H1 (cell line): ENCODE results near the gene MDC1. TPM values are rescaled to one million over a fixed set of nuclear protein-coding genes. Genes with fewer than 3 reads are reported as not detected.

Experiments used
- CTCF ChIA-PET: fragments of 300-600 bp; sonication (Branson Sonifier 250); formaldehyde crosslinking; loops from one replicate; lab custom pipeline; 2021; ENCODE audit not compliant: partially characterized antibody; lab: Charles Lee
- POLR2A ChIA-PET: fragments of 300-600 bp; sonication (Branson Sonifier 250); formaldehyde crosslinking; loops from one replicate; lab custom pipeline; 2021; ENCODE audit warnings: inconsistent platforms; ENCODE audit not compliant: partially characterized antibody; lab: Charles Lee
- DNase-seq, 2 experiments: peaks; one replicate each; pipeline versions ENCODE4 v3.0.0 to v3.0.0-alpha.2; 2010 to 2022; ENCODE audit warnings: low spot score in 2 of 2, low read depth in 1 of 2, mixed read lengths in 1 of 2
- FAIRE-seq: peaks from 2 replicates; lab custom pipeline; 2011; peaks lifted over from hg19 to GRCh38; lab: Jason Lieb, UNC
- H2AFZ ChIP-seq: 2 replicates; pipeline ENCODE4 v1.8.1; 2012; ENCODE audit warnings: low read length, inconsistent platforms
- H2AK5ac ChIP-seq: 2 replicates; pipeline ENCODE4 v1.6.1; 2013; ENCODE audit warnings: low read depth, low read length
- H2BK120ac ChIP-seq: replicated peaks from 2 replicates; pipeline ENCODE3; 2013; ENCODE audit warnings: low read depth, low read length, inconsistent platforms
- H2BK12ac ChIP-seq: 2 replicates; pipeline ENCODE4 v1.6.1; 2013; ENCODE audit warnings: low read depth, low read length
- H2BK15ac ChIP-seq: 2 replicates; pipeline ENCODE4 v1.6.1; 2013; ENCODE audit warnings: low read length
- H2BK20ac ChIP-seq: 2 replicates; pipeline ENCODE4 v1.6.1; 2013; ENCODE audit warnings: low read length
- H2BK5ac ChIP-seq: 2 replicates; pipeline ENCODE4 v1.6.1; 2013; ENCODE audit warnings: low read depth, low read length
- H3K14ac ChIP-seq: 2 replicates; pipeline ENCODE4 v1.6.1; 2013; ENCODE audit warnings: inconsistent platforms; ENCODE audit not compliant: insufficient read length
- H3K18ac ChIP-seq: 2 replicates; pipeline ENCODE4 v1.6.1; 2013; ENCODE audit warnings: low read length; ENCODE audit errors: extremely low read depth
- H3K23ac ChIP-seq: 2 replicates; pipeline ENCODE4 v1.6.1; 2013; ENCODE audit warnings: inconsistent platforms; ENCODE audit not compliant: insufficient read length
- H3K23me2 ChIP-seq: 2 replicates; pipeline ENCODE4 v1.6.1; 2013; ENCODE audit warnings: low read depth, low read length
- H3K27ac ChIP-seq: 2 replicates; pipeline ENCODE4 v1.6.1; 2011; ENCODE audit warnings: low read depth, low read length, inconsistent platforms
- H3K27me3 ChIP-seq, 4 experiments: replicated peaks in 1 of 4; 1 replicate in 1 of 4; 2 replicates in 3 of 4; pipeline versions ENCODE4 v1.6.1 to v1.8.1; 2011 to 2013; ENCODE audit warnings: low read length in 3 of 4, mild to moderate bottlenecking in 3 of 4, inconsistent platforms in 2 of 4, mixed read lengths in 2 of 4, moderate library complexity in 1 of 4; ENCODE audit not compliant: control insufficient read depth in 3 of 4, insufficient read depth in 3 of 4; ENCODE audit errors: extremely low read depth in 1 of 4
- H3K36me3 ChIP-seq, 4 experiments: 2 replicates each; pipeline versions ENCODE4 v1.6.1 to v1.8.1; 2011 to 2013; ENCODE audit warnings: mild to moderate bottlenecking in 4 of 4, low read length in 3 of 4, moderate library complexity in 2 of 4, control low read depth in 1 of 4, inconsistent platforms in 1 of 4; ENCODE audit not compliant: insufficient read depth in 4 of 4, control insufficient read depth in 2 of 4
- H3K4ac ChIP-seq: replicated peaks from 2 replicates; pipeline ENCODE3; 2013; ENCODE audit warnings: low read length, low read depth, mixed read lengths, inconsistent platforms; ENCODE audit not compliant: insufficient read length
- H3K4me1 ChIP-seq, 4 experiments: replicated peaks in 1 of 4; 1 replicate in 1 of 4; 2 replicates in 3 of 4; pipeline versions ENCODE4 v1.6.1 to v1.8.1; 2011 to 2013; ENCODE audit warnings: low read length in 3 of 4, inconsistent platforms in 2 of 4, mixed read lengths in 1 of 4; ENCODE audit not compliant: insufficient read depth in 4 of 4, control insufficient read depth in 3 of 4
- H3K4me2 ChIP-seq, 2 experiments: 2 replicates each; pipeline versions ENCODE4 v1.6.1 to v1.8.1; 2011 to 2013; ENCODE audit warnings: low read depth in 2 of 2, low read length in 2 of 2, control low read depth in 1 of 2, inconsistent platforms in 1 of 2, mild to moderate bottlenecking in 1 of 2; ENCODE audit not compliant: insufficient read depth in 1 of 2
- H3K4me3 ChIP-seq, 4 experiments: fragments of 200-600, 300-600 bp in 1 of 4; sonication (generic), shearing (Covaris generic), sonication (Bioruptor Twin) in 1 of 4; 2 replicates each; pipeline versions ENCODE4 v1.5.1 to v1.8.1; 2011 to 2016; ENCODE audit warnings: low read length in 4 of 4, low read depth in 3 of 4, control low read depth in 2 of 4, inconsistent platforms in 2 of 4, mild to moderate bottlenecking in 2 of 4, mixed read lengths in 1 of 4, moderate library complexity in 1 of 4; ENCODE audit not compliant: insufficient read depth in 2 of 4; ENCODE audit errors: extremely low read depth in 1 of 4
- H3K56ac ChIP-seq: replicated peaks from 2 replicates; pipeline ENCODE3; 2013; ENCODE audit warnings: low read depth, mild to moderate bottlenecking, mixed read lengths, low read length, inconsistent platforms; ENCODE audit not compliant: insufficient read length
- H3K79me1 ChIP-seq: 2 replicates; pipeline ENCODE4 v1.6.1; 2013; ENCODE audit warnings: low read depth, low read length, control low read depth
- H3K79me2 ChIP-seq, 2 experiments: 2 replicates each; pipeline versions ENCODE4 v1.6.1 to v1.8.1; 2012 to 2013; ENCODE audit warnings: low read length in 2 of 2, mild to moderate bottlenecking in 2 of 2, inconsistent platforms in 1 of 2; ENCODE audit not compliant: insufficient read depth in 2 of 2, control insufficient read depth in 1 of 2
- H3K9ac ChIP-seq, 4 experiments: replicated peaks in 1 of 4; 1 replicate in 1 of 4; 2 replicates in 3 of 4; pipeline versions ENCODE4 v1.6.1 to v1.8.1; 2011 to 2013; ENCODE audit warnings: low read depth in 3 of 4, low read length in 3 of 4, control low read depth in 2 of 4, mild to moderate bottlenecking in 2 of 4, moderate library complexity in 2 of 4, inconsistent platforms in 1 of 4; ENCODE audit errors: extremely low read depth in 1 of 4
- H3K9me3 ChIP-seq, 2 experiments: 2 replicates each; pipeline versions ENCODE4 v1.6.1 to v1.8.1; 2012 to 2013; ENCODE audit warnings: mild to moderate bottlenecking in 2 of 2, moderate library complexity in 2 of 2, control low read depth in 1 of 2, inconsistent platforms in 1 of 2, low read depth in 1 of 2, low read length in 1 of 2, mixed read lengths in 1 of 2; ENCODE audit not compliant: insufficient read depth in 2 of 2
- H4K20me1 ChIP-seq, 2 experiments: replicated peaks in 1 of 2; 2 replicates each; pipeline versions ENCODE3 to v1.8.1; 2011 to 2013; ENCODE audit warnings: inconsistent platforms in 2 of 2, low read length in 2 of 2, mild to moderate bottlenecking in 1 of 2; ENCODE audit not compliant: insufficient read depth in 2 of 2, control insufficient read depth in 1 of 2
- H4K5ac ChIP-seq: 2 replicates; pipeline ENCODE4 v1.6.1; 2013; ENCODE audit warnings: low read length, low read depth, mixed read lengths, inconsistent platforms; ENCODE audit not compliant: insufficient read length
- H4K8ac ChIP-seq: 2 replicates; pipeline ENCODE4 v1.8.0; 2013; ENCODE audit warnings: mild to moderate bottlenecking, moderate library complexity, low read length, inconsistent platforms; ENCODE audit not compliant: insufficient read depth; ENCODE audit errors: extremely low read depth
- H4K91ac ChIP-seq: replicated peaks from 2 replicates; pipeline ENCODE3; 2013; ENCODE audit warnings: low read length, mixed read lengths, inconsistent platforms; ENCODE audit not compliant: insufficient read length
- BRCA1 ChIP-seq: IDR thresholded peaks from 2 replicates; pipeline ENCODE4 v1.6.1; 2012; ENCODE audit warnings: low read depth, low read length, improper control_type of control experiment
- GTF2F1 ChIP-seq: IDR thresholded peaks from 2 replicates; pipeline ENCODE4 v1.6.1; 2012; ENCODE audit warnings: low read depth, low read length, improper control_type of control experiment, borderline replicate concordance
- MAFK ChIP-seq: IDR thresholded peaks from 2 replicates; pipeline ENCODE4 v1.6.1; 2012; ENCODE audit warnings: low read depth, mild to moderate bottlenecking, improper control_type of control experiment, low read length
- POU5F1 ChIP-seq: IDR thresholded peaks from 2 replicates; pipeline ENCODE4 v1.6.1; 2011; ENCODE audit warnings: low read depth, mild to moderate bottlenecking, low read length, moderate library complexity
- RXRA ChIP-seq: IDR thresholded peaks from 2 replicates; pipeline ENCODE4 v1.6.1; 2011; ENCODE audit warnings: low read depth, mild to moderate bottlenecking, low read length, moderate library complexity; ENCODE audit not compliant: insufficient read depth
- TCF12 ChIP-seq: IDR thresholded peaks from 2 replicates; pipeline ENCODE4 v1.6.1; 2011; ENCODE audit warnings: low read depth, mild to moderate bottlenecking, low read length
- WGBS, 2 experiments: shearing (Covaris generic) in 1 of 2; methylation state at CpG; one replicate each; pipeline versions ENCODE4 v1.1.6 to v1.1.7; 2013 to 2015; ENCODE audit warnings: low lambda C conversion rate in 2 of 2, mixed read lengths in 2 of 2, inconsistent platforms in 1 of 2, low coverage in 1 of 2, missing lambda C conversion rate in 1 of 2; ENCODE audit not compliant: insufficient replicate concordance in 2 of 2, insufficient coverage in 1 of 2, insufficient read length in 1 of 2; ENCODE audit errors: extremely low coverage in 1 of 2, missing lambda C conversion rate in 1 of 2; 5-methylcytosine and 5-hydroxymethylcytosine counted together
- long read RNA-seq, 2 experiments: library from RNA in 1 of 2; library from capped mRNA in 1 of 2; stranded (forward); transcript quantifications; one replicate each; pipeline ENCODE4 v2.0.0, GENCODE V29; 2021; ENCODE audit warnings: inconsistent platforms in 1 of 2
- polyA minus RNA-seq, 3 experiments: library from RNA; depleted of rRNA, polyadenylated mRNA; stranded (reverse); fragments of >200 nt; gene quantifications; 1 replicate in 2 of 3; 2 replicates in 1 of 3; pipeline ENCODE4 v1.2.3, GENCODE V29; 2011
- polyA plus RNA-seq, 7 experiments: library from polyadenylated mRNA; depleted of rRNA in 3 of 7; stranded (reverse) in 5 of 7; unstranded in 2 of 7; fragments of >200 nt in 5 of 7; fragments of 200-250 nt in 2 of 7; gene quantifications; 1 replicate in 5 of 7; 2 replicates in 1 of 7; 4 replicates in 1 of 7; pipeline versions ENCODE4 v1.2.1 to v1.2.3, GENCODE V29; 2011 to 2013; ENCODE audit warnings: missing spikeins in 2 of 7, mixed read lengths in 2 of 7
- total RNA-seq: library from RNA; stranded (reverse); fragmentation: NEBNext Ultra II Directional; extraction: Animal tissue kit (Norgen Biotek cat#: 25700); gene quantifications from 2 replicates; pipeline ENCODE4 v1.2.1, GENCODE V29; 2021
- TF ChIP-seq, protein P1 (sequence below): IDR thresholded peaks from 2 replicates; pipeline ENCODE4 v1.6.1; 2012; ENCODE audit warnings: inconsistent platforms

Gene MDC1
- total RNA-seq (68.0 and 81.1 TPM in 2 replicates), polyA plus RNA-seq (2011; rRNA removed) (29.9 and 40.9 TPM in 2 replicates), polyA minus RNA-seq (2011; rRNA and poly(A)+ RNA removed) (37.3 and 50.7 TPM in 2 replicates)
- 19.5 TPM for polyA plus RNA-seq (2011; cell fraction: cytosol; rRNA removed)
- 95.4 TPM for polyA plus RNA-seq (2011; cell fraction: nucleus; rRNA removed)
- polyA plus RNA-seq (2012, experiment 1 of 2) = 49.3 to 109 TPM (median 73.8 TPM) in 4 replicates
- polyA plus RNA-seq (2012, experiment 2 of 2) = 21.4 TPM
- 40.3 TPM for polyA plus RNA-seq (2013, experiment 1 of 2)
- 37.3 TPM for polyA plus RNA-seq (2013, experiment 2 of 2)
- 23.5 TPM for polyA minus RNA-seq (2011; cell fraction: cytosol; rRNA and poly(A)+ RNA removed)
- 20.3 TPM for polyA minus RNA-seq (2011; cell fraction: nucleus; rRNA and poly(A)+ RNA removed)
- long read RNA-seq, experiment 1, partial matches to known transcripts = 22 of 33 reads
- long read RNA-seq, experiment 1, other reads (novel, unspliced or antisense) = 9 of 33 reads
- long read RNA-seq, experiment 2, partial matches to known transcripts = 4 of 5 reads
- long read RNA-seq, experiment 2, other reads (novel, unspliced or antisense) = 1 of 5 reads

DNA sequence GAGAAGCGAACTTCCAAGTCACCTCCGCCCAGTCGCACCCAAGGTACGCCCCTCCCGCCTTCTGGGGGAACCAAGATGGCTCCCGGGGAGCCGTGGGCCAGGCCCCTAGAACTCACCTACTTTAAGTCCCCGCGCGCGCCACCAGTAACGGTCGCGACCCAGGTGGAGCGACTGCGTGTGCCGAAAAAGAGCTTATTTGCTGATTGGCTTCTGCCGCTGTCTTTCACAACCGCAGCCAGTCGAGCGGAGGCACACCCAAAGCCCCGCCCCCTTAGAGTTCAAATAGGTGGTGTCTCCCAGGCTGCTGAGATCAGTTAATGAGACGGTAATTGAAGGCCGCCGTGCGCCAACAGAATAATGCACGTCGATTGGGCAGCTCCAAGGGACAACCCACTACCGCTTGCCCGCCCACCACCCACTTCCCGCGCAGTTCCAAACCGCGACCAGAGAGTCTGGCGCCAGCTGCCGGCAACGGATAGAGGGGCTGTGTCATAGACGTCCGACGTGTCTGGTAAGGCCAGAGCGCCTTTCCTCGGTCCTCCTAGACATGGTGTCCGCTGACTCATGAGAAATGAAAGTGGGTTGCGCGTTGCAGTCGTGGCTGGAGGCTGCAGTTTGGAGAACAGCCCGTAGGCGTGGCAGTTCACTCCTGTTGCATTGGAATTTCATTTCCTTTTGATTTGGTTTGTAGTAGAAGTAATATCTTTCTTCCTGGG lies at the start of gene MDC1:
Gene MDC1 (minus strand): TSS at position 153 of the 716 bp plus-strand sequence. CDS start 2,106 bp downstream, outside the sequence.
- POLR2A ChIA-PET = interaction anchor here (0.7 to 35.9 kb wide), 20 partner anchors 9 to 168 kb away, joined by 3 to 732 read pairs (median 4); partner anchors contain the start of genes ATAT1, C6orf136, DDR1 and DHX16
- Histone ChIP-seq H4K8ac (peak within 1 kb of the TSS; percentile 94; the same call in 1 of the 2 replicates), H4K20me1 (peaks cover 2 to 7% of the 10 kb centered on the region in 2 experiments), H3K9me3 (no peaks in the 10 kb centered on the region), H4K5ac (peak within 1 kb of the TSS; percentile 92), H3K4me3 (peak within 1 kb of the TSS; percentile 63 to 100 (median 82)), H3K79me1 (peaks cover 3% of the 10 kb centered on the region; the same call in 1 of the 2 replicates), H4K91ac (peak within 1 kb of the TSS; percentile 79), H3K9ac (peak within 1 kb of the TSS; percentile 53 to 94 (median 84)), H3K4me1 (peaks cover 0 to 2% (median 0%) of the 10 kb centered on the region in 4 experiments; a peak in 6 of 7 replicates), H2BK20ac (no peak within 1 kb of the TSS), H2BK15ac (no peak within 1 kb of the TSS; the same call in 1 of the 2 replicates), H2BK5ac (peak within 1 kb of the TSS; percentile 97), H3K56ac (peak within 1 kb of the TSS; percentile 92), H3K18ac (peak within 1 kb of the TSS; percentile 52), H2AFZ (no peak within 1 kb of the TSS; the same call in 1 of the 2 replicates), H3K14ac (no peak within 1 kb of the TSS), H3K23me2 (peaks cover 13% of the 10 kb centered on the region), H3K36me3 (peaks cover 20 to 34% (median 26%) of the 10 kb centered on the region in 4 experiments), H2AK5ac (0 out of 2 replicates have a peak within 1 kb of the TSS, but pooled peaks have one; percentile 57), H3K27me3 (no peaks in the 10 kb centered on the region), H3K79me2 (peaks cover 6 to 35% of the 10 kb centered on the region in 2 experiments), H2BK12ac (peak within 1 kb of the TSS; percentile 75), H3K27ac (peak within 1 kb of the TSS; percentile 94), H2BK120ac (peak within 1 kb of the TSS; percentile 55), H3K4ac (peak within 1 kb of the TSS; percentile 24), H3K4me2 (peak within 1 kb of the TSS; percentile 79), H3K23ac (no peak within 1 kb of the TSS)
- WGBS, 2 experiments = 1% methylated on average over 48 of the region's 48 CpGs; no CpG with 5 or more reads in 1 of the 2 experiments
- CTCF ChIA-PET = interaction anchor here (0.8 to 8.2 kb wide), 10 partner anchors 12 to 325 kb away, joined by 3 to 61 read pairs (median 4); partner anchors contain the start of genes DHX16 and NRM
- DNase-seq (peak; percentile 92 to 99), FAIRE-seq (peak; percentile 68)
- TF ChIP-seq BRCA1 = 0 out of 2 replicates have a peak, but pooled peaks have one; percentile 12
- TF ChIP-seq GTF2F1 = peak; percentile 69; the same call in 1 of the 2 replicates
- TF ChIP-seq TCF12 = peak; percentile 92; the same call in 1 of the 2 replicates
- TF ChIP-seq RXRA = 0 out of 2 replicates have a peak, but pooled peaks have one; percentile 56
- TF ChIP-seq MAFK = peak; percentile 96
- TF ChIP-seq, protein P1, sequence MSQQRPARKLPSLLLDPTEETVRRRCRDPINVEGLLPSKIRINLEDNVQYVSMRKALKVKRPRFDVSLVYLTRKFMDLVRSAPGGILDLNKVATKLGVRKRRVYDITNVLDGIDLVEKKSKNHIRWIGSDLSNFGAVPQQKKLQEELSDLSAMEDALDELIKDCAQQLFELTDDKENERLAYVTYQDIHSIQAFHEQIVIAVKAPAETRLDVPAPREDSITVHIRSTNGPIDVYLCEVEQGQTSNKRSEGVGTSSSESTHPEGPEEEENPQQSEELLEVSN = peak; percentile 63; the same call in 1 of the 2 replicates
- no peak for TF ChIP-seq POU5F1
